ENCODE results near the gene SKAP1. TPM values are rescaled to one million over a fixed set of nuclear protein-coding genes. Genes with fewer than 3 reads are reported as not detected.
"Not testable (repeated sequence)": the region's sequence is repeated elsewhere in the genome, so short reads cannot be mapped to it uniquely, and the experiment has no call there.

SKAP1 gene
- total RNA-seq, 1 experiment from 2014 or later, result 0.31 TPM

DNA sequence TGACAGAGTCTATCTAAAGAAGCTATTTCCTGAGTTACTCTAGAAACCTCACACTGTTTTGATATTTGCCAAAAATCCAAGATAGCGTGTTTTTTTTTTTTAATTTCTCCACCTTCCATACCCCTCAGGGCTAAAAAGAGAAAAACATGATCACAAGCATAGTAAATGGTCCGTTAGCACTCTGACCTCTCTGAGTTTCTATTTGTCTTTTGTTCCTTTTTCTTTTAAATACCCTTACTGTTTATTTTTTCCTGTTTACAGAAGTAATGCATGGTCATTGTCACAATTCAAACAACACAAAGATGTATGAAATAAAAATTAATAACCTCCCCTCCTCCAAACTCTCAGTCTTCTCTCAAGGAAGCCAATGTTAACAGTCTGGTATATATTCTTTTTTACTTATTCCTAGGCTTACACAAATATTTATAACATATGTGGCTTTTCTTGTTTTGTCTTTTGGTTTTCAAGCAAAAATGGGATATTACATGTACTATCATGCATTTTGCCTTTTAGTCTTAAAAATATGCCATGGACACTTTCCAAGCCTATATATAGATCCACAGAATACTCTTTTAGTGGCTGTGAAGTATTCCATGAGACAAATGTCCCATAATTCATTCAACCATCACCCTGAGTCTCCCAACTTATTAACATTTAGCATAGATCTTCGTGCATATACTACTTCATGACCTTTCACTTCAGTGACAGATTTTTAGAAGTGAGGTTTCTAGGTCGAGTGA is 3.1 kb downstream of the SKAP1 start:
- no peaks in the 10 kb centered on the region for H3K79me2 ChIP-seq (ENCODE audit: low read depth)
- H3K4me3 ChIP-seq, result no peak overlapping the region
- no peaks in the 10 kb centered on the region for H3K36me3 ChIP-seq (ENCODE audit: low read depth)
- CTCF ChIA-PET, result no interaction called here
- H3K9me3 ChIP-seq (ENCODE audit: insufficient read depth, low read depth), result no peaks in the 10 kb centered on the region
- H3K4me1 ChIP-seq (replicated peaks; ENCODE audit: insufficient read depth), result no peaks in the 10 kb centered on the region
- no peak overlapping the region for H3K27ac ChIP-seq
- POLR2A ChIA-PET (ENCODE audit: unreplicated experiment), result no interaction called here
- TF ChIP-seq, protein P1, sequence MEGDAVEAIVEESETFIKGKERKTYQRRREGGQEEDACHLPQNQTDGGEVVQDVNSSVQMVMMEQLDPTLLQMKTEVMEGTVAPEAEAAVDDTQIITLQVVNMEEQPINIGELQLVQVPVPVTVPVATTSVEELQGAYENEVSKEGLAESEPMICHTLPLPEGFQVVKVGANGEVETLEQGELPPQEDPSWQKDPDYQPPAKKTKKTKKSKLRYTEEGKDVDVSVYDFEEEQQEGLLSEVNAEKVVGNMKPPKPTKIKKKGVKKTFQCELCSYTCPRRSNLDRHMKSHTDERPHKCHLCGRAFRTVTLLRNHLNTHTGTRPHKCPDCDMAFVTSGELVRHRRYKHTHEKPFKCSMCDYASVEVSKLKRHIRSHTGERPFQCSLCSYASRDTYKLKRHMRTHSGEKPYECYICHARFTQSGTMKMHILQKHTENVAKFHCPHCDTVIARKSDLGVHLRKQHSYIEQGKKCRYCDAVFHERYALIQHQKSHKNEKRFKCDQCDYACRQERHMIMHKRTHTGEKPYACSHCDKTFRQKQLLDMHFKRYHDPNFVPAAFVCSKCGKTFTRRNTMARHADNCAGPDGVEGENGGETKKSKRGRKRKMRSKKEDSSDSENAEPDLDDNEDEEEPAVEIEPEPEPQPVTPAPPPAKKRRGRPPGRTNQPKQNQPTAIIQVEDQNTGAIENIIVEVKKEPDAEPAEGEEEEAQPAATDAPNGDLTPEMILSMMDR (conservative IDR thresholded peaks at IDR 0.05), result no peak
- TF ChIP-seq EZH2 (IDR thresholded peaks at IDR 0.05; ENCODE audit: low read depth), result no peak
- no peak overlapping the region for H3K4me2 ChIP-seq
- no peak overlapping the region for H2AFZ ChIP-seq
- H3F3A ChIP-seq (ENCODE audit: insufficient read depth, low read depth), result no peaks in the 10 kb centered on the region
- H3K9me2 ChIP-seq (ENCODE audit: insufficient read depth), result no peaks in the 10 kb centered on the region
- no peaks in the 10 kb centered on the region for H4K20me1 ChIP-seq (ENCODE audit: insufficient read depth)
- BruUV-seq (replicated peaks), result no TSS peak
- intact Hi-C loops (cut with micrococcal nuclease; ENCODE audit: unreplicated experiment), result no loop called here
- H3K27me3 ChIP-seq (ENCODE audit: insufficient read depth, low read depth), result no peaks in the 10 kb centered on the region
- no peak for DNase-seq

GRCh38 chr17:48426019-48426665 is 3.9 kb downstream of the SKAP1 start:
- Histone ChIP-seq H3K4me2 (no peak overlapping the region), H3K79me2 (ENCODE audit: low read depth) (no peaks in the 10 kb centered on the region), H3K27me3 (ENCODE audit: insufficient read depth, low read depth) (no peaks in the 10 kb centered on the region), H3K9me3 (ENCODE audit: insufficient read depth, low read depth) (no peaks in the 10 kb centered on the region), H3K9me2 (ENCODE audit: insufficient read depth) (no peaks in the 10 kb centered on the region), H3K36me3 (ENCODE audit: low read depth) (no peaks in the 10 kb centered on the region), H3K27ac (no peak overlapping the region), H3K4me3 (no peak overlapping the region), H4K20me1 (ENCODE audit: insufficient read depth) (no peaks in the 10 kb centered on the region), H3K4me1 (replicated peaks; ENCODE audit: insufficient read depth) (no peaks in the 10 kb centered on the region), H3F3A (ENCODE audit: insufficient read depth, low read depth) (no peaks in the 10 kb centered on the region), H2AFZ (no peak overlapping the region)
- ChIA-PET POLR2A (ENCODE audit: unreplicated experiment) (no interaction called here), CTCF (no interaction called here)
- intact Hi-C loops (cut with micrococcal nuclease; ENCODE audit: unreplicated experiment), result no loop called here
- no TSS peak for BruUV-seq (replicated peaks)
- no peak for DNase-seq
- TF ChIP-seq, protein P1 (conservative IDR thresholded peaks at IDR 0.05), result no peak
- TF ChIP-seq EZH2 (IDR thresholded peaks at IDR 0.05; ENCODE audit: low read depth), result no peak

GRCh38 chr17:48422060-48422459 is 8.0 kb downstream of the SKAP1 start:
- H3K4me2 ChIP-seq; CTCF ChIA-PET; H2AFZ ChIP-seq; H3K4me1 ChIP-seq (replicated peaks; ENCODE audit: insufficient read depth); BruUV-seq (replicated peaks); H3K27ac ChIP-seq; POLR2A ChIA-PET (ENCODE audit: unreplicated experiment); H3F3A ChIP-seq (ENCODE audit: insufficient read depth, low read depth); H3K36me3 ChIP-seq (ENCODE audit: low read depth); intact Hi-C loops (cut with micrococcal nuclease; ENCODE audit: unreplicated experiment); DNase-seq; H3K9me2 ChIP-seq (ENCODE audit: insufficient read depth); H3K79me2 ChIP-seq (ENCODE audit: low read depth); H3K4me3 ChIP-seq; H3K9me3 ChIP-seq (ENCODE audit: insufficient read depth, low read depth); H4K20me1 ChIP-seq (ENCODE audit: insufficient read depth); H3K27me3 ChIP-seq (ENCODE audit: insufficient read depth, low read depth): not testable (repeated sequence)
